HG02973 (cell line): ENCODE data around the gene ATP8B4.
"Not testable (repeated sequence)": the region's sequence is repeated elsewhere in the genome, so short reads cannot be mapped to it uniquely, and the experiment has no call there.

Source experiments
- ATAC-seq: cut with Tn5 transposase; IDR thresholded peaks from one replicate; pipeline ENCODE4 v1.9.1; 2021; ENCODE audit warnings: moderate library complexity; ENCODE audit not compliant: unreplicated experiment

The ATP8B4 gene

GRCh38 chr15:50119063-50120040, at the start of gene ATP8B4:
Gene ATP8B4 (minus strand): TSS chr15:50119233. CDS start chr15:50106966, 12,267 bp downstream.
- ATAC-seq = no peak

GRCh38 chr15:50168379-50168778, 49.3 kb upstream of the ATP8B4 start:
- ATAC-seq = no peak

GRCh38 chr15:50167110-50167509, 48.1 kb upstream of the ATP8B4 start:
- ATAC-seq = no peak

GRCh38 chr15:50166216-50166615, 47.2 kb upstream of the ATP8B4 start:
- ATAC-seq = no peak

- ATAC-seq = no peak
Measured at GRCh38 chr15:50164458-50164857, 45.4 kb upstream of the ATP8B4 start.

GRCh38 chr15:50163719-50164410, 44.8 kb upstream of the ATP8B4 start:
- ATAC-seq = no peak

- ATAC-seq = no peak
Measured at GRCh38 chr15:50162969-50163718, 44.1 kb upstream of the ATP8B4 start.

- ATAC-seq = not testable (repeated sequence)
Measured at GRCh38 chr15:50158236-50158635, 39.2 kb upstream of the ATP8B4 start.

- no peak for ATAC-seq
Measured at GRCh38 chr15:50151476-50151875, 32.4 kb upstream of the ATP8B4 start.

GRCh38 chr15:50150851-50151250, 31.8 kb upstream of the ATP8B4 start:
- no peak for ATAC-seq

- ATAC-seq = no peak
Measured at GRCh38 chr15:50150349-50150748, 31.3 kb upstream of the ATP8B4 start.

GRCh38 chr15:50149090-50149489, 30.1 kb upstream of the ATP8B4 start:
- ATAC-seq = no peak

GRCh38 chr15:50148362-50148963, 29.4 kb upstream of the ATP8B4 start:
- no peak for ATAC-seq

- no peak for ATAC-seq
Measured at GRCh38 chr15:50146632-50147031, 27.6 kb upstream of the ATP8B4 start.

GRCh38 chr15:50145451-50145872, 26.4 kb upstream of the ATP8B4 start:
- no peak for ATAC-seq

- ATAC-seq = no peak
Measured at GRCh38 chr15:50144341-50145120, 25.5 kb upstream of the ATP8B4 start.

GRCh38 chr15:50143255-50143860, 24.3 kb upstream of the ATP8B4 start:
- ATAC-seq = no peak

GRCh38 chr15:50141856-50142255, 22.8 kb upstream of the ATP8B4 start:
- ATAC-seq = no peak

GRCh38 chr15:50140983-50141382, 21.9 kb upstream of the ATP8B4 start:
- ATAC-seq = no peak

- ATAC-seq = no peak
Measured at GRCh38 chr15:50140098-50140497, 21.1 kb upstream of the ATP8B4 start.
